Heart left ventricle (tissue), 13 donors: ENCODE results near the gene LMO3.

Source experiments
- POLR2A ChIP-seq, 2 donors: fragments of 450-650 bp; IDR thresholded peaks; one replicate each; pipeline ENCODE4 v1.6.1; 2017; ENCODE audit warnings: antibody characterized with exemption in 2 of 2, mild to moderate bottlenecking in 2 of 2, moderate library complexity in 2 of 2
- TF ChIP-seq, protein P1 (sequence below), 12 donors: fragments of 200-600 bp; sonication (generic) in 4 of 12; IDR thresholded peaks; one replicate each; pipeline versions ENCODE4 v1.5.0 to v1.8.0; 2018 to 2022; ENCODE audit warnings: antibody characterized with exemption in 12 of 12, mild to moderate bottlenecking in 5 of 12
- donor health status: ischemic (EF 13 %, LVEDD 7.1; RV severe dilation, severe dysfunction).
- donor health status: DM: no; HTN: yes; CAD: no.
- donor health status: DM: no; HTN: no; CAD: no.
- donor health status: ischemic (EF 25% LVEDD 6.9; RV normal size, moderate dysfunction).
- donor health status: ischemic (EF 25% LVEDD 5.7; RV mildly dilated, moderate dysfunction).
- donor health status: ischemic (EF 35%, LVEDD 5.7; RV mildly dilated, moderate dysfunction).
- donor health status: nonischemic (EF 11% LVEDD 7.7; RV severe dilation, severe dysfunction).
- donor health status: DM: yes; HTN: yes; CAD: no.
- donor health status: PGD.
- donor health status: ischemic (EF 29% LVEDD 5.4; RV normal size, mild dysfunction).
- donor health status: nonischemic (EF 23%, LVEDD 6.1; RV moderate dilation, normal function).

GRCh38 chr12:16504200-16504599 lies 101.8 kb downstream of the LMO3 start:
- TF ChIP-seq, protein P1, sequence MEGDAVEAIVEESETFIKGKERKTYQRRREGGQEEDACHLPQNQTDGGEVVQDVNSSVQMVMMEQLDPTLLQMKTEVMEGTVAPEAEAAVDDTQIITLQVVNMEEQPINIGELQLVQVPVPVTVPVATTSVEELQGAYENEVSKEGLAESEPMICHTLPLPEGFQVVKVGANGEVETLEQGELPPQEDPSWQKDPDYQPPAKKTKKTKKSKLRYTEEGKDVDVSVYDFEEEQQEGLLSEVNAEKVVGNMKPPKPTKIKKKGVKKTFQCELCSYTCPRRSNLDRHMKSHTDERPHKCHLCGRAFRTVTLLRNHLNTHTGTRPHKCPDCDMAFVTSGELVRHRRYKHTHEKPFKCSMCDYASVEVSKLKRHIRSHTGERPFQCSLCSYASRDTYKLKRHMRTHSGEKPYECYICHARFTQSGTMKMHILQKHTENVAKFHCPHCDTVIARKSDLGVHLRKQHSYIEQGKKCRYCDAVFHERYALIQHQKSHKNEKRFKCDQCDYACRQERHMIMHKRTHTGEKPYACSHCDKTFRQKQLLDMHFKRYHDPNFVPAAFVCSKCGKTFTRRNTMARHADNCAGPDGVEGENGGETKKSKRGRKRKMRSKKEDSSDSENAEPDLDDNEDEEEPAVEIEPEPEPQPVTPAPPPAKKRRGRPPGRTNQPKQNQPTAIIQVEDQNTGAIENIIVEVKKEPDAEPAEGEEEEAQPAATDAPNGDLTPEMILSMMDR (IDR thresholded peaks at IDR 0.05), result no peak
- no peak for TF ChIP-seq POLR2A (IDR thresholded peaks at IDR 0.05)
